GM18526 (cell line): ENCODE data around the gene NKX6-2.

ENCODE experiments used
- POLR2A ChIP-seq: IDR thresholded peaks from 3 replicates; pipeline ENCODE4 v1.6.1; 2011; ENCODE audit not compliant: insufficient read length; ENCODE audit errors: extremely low read depth

Gene NKX6-2

GRCh38 chr10:132785723-132786475, at the start of gene NKX6-2:
TSS of gene NKX6-2 (minus strand) at chr10:132786147. CDS start at chr10:132785948, 199 bp downstream.
- TF ChIP-seq POLR2A = no peak

- no peak for TF ChIP-seq POLR2A
Measured at GRCh38 chr10:132834891-132835847, 49.2 kb upstream of the NKX6-2 start.

DNA sequence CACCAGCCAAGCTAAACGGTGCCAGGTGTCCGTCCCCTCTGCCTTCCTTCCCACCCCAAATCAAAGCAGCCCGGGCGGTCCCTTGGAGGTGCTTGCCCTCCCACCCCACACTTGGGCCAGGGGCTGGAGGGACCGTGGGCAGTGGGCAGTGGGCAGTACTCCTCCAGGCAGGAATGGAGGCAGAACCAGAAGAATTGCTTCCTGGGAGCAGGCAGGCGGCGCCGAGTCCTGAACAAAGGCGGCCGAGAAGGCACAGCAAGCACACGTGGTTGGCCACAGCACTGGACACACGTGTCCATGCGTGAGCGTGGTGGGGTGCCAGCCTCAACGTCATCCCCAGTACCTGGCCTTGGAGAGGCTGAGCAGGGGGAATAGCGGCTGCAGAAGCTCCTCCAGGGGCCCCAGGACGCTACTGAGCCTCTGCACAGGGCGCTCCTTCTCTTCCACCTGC, 48.4 kb upstream of the NKX6-2 start:
- TF ChIP-seq POLR2A = no peak

DNA sequence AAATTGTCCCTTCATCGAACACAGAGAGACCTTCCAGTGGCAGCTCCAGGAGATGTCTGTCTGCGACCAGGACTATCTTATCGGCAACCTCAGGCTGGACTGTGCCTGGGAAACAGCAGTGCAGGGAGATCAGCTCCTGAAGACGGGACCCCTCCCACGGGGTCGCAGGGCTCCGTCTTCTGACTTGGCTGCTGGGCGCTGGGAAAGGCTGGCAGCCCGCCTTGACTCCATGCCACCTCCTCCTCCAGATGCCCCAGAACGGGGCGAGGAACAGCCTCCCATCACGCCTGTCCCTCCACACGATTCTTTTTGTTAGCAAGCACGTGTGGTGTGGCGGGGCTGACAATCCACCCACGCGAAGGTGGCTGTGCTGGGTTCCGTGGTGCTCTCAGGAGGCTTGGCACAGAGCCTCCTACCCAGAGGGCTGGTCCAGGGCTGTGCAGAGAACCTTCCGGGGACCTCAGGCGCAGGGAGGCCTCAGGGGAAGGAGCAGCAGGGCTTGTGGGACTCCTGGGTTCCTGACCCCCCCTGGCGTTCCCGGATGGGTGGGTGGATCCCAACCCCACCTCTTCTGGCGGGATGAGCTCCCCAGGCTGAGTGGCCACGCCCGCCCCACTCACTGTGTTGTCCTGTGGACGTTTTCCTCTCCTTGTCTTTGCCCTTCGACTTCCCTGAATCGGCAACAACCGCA, 47.6 kb upstream of the NKX6-2 start:
- TF ChIP-seq POLR2A = no peak

- TF ChIP-seq POLR2A = no peak
Measured at GRCh38 chr10:132832186-132832969, 46.4 kb upstream of the NKX6-2 start.

GRCh38 chr10:132829403-132829802, 43.5 kb upstream of the NKX6-2 start:
- no peak for TF ChIP-seq POLR2A

- TF ChIP-seq POLR2A = no peak
Measured at GRCh38 chr10:132828681-132829080, 42.7 kb upstream of the NKX6-2 start.

DNA sequence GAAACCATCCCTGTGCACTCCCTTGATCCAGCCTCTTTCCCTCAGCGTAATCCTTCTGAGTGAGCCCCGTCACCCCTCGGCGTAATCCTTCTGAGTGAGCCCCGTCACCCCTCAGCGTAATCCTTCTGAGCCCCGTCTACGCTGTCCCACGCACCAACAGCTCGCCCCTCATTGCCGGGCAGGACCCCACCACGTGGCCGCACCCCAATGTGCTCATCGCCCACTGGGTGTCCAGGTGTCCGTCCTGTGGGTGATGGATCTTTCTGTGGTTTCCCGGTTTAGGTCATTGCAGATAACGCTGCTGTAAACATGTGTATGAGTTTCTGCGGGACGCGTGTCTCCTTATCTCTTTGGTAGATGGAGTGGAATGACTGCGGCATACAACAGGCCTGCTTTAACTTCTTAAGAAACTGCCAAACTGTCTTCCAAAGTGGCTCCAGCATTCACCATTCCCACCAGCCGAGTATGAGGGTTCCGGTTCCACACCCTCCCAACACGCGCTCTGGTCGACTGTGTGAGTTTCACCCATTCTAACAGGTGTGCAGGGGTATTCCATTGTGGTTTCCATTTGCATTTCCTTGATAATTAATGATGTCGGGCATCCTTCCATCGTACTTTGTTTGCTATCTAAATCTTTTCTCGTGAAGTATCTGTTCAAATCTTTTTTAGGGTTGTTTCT, 42.1 kb upstream of the NKX6-2 start:
- TF ChIP-seq POLR2A = no peak

DNA sequence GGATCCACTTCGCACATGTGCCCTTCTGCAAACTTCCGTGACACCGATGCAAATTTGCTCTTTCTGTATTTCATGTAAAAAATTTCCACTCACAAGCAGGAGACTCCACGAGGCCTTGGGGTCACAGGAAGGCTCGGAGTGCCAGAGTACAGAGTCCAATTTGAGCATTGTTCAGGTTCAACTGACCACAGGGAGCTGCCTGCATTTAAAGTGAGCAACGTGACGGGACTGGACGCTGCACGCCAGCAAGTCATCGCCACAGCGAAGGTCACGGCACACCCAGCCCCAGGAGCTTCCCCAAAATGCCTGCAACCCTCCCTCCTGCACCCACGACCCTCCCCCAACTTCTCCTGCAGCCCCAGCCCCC, 41.5 kb upstream of the NKX6-2 start:
- no peak for TF ChIP-seq POLR2A

- TF ChIP-seq POLR2A = no peak
Measured at GRCh38 chr10:132826524-132827422, 40.8 kb upstream of the NKX6-2 start.

GRCh38 chr10:132820056-132820455, 34.1 kb upstream of the NKX6-2 start:
- no peak for TF ChIP-seq POLR2A

DNA sequence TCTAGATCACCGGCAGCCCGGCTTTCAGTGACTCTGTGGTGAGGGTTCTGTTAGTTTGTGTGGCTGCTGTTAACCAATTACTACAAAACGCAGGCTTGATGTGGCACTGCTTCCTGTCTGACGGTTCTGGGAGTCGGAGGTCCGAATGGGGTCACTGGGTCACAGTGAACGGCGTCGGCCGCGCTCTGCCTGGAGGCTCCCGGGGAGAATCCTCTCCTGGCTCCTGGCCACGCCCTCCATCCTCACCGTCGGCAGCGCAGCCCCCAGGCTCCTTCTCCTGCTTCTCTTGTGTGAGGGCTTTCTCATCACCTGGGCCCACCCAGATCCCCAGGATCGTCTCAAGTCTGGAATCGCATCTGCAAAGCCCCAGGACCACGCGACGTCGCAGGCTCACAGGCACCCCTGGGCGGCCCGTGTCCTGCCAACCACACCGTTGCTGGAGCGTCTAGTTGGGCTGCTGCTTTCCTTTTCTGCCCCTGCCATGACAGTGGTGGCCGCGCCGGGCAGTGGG, 31.8 kb upstream of the NKX6-2 start:
- no peak for TF ChIP-seq POLR2A

GRCh38 chr10:132816718-132817117, 30.8 kb upstream of the NKX6-2 start:
- no peak for TF ChIP-seq POLR2A
